CD4-positive, alpha-beta T cell treated with Interleukin-1 beta for 1 hour (primary cell): Measurements from ENCODE around the gene MX2.

Experiments
- DNase-seq, 2 donors: peaks; one replicate each; pipeline ENCODE4 v3.0.0-alpha.2; 2020 to 2022

The MX2 gene

DNA sequence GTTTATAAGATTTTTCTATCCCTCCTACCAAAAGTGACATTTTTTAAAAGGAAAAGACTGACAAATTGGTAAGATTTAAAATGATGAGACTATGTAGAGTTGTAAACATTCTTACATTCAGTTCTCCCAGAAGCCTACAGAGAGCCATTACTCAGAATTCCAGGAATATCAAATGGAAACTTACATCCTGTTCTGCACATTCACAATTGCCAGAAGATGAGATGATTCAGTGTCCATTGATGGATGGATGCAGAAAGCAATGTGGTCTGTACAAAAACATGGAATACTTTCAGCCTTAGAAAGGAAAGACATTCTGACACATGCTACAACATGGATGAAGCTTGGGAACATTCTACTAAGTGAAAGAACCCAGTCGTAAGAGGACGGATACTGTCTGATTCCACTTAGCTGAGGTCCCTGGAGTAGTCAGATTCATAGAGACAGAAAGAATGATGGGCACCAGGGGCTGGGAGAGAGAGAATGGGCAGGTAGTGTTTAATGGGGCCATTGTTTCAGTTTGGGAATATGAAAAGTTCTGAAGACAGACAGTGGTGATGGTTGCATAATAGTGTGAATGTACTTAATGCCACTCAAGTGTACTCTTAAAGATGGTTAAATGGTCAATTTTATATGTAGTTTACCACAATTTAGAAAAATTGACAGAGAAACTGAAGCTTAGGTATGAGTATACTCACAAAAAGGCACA lies 80.8 kb downstream of the MX2 start:
- DNase-seq: no peak

DNA sequence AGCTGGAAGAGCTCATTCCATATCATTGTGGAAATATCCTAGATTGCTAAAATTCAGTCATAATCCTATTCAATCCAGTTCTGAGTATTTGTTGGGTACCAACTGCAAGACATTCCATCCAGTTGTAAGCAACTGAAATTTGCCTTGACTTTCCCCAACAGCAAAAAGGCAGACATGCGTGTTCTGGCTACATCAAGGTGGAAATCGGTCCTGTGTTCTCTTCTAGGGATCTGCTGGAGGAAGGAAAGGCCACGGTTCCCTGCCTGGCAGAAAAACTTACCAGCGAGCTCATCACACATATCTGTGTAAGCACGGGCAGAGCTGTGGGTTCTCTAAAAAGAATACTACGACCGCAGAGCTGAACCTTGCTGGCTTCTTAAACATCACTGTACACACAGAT lies 81.7 kb downstream of the MX2 start:
- DNase-seq: no peak

DNA sequence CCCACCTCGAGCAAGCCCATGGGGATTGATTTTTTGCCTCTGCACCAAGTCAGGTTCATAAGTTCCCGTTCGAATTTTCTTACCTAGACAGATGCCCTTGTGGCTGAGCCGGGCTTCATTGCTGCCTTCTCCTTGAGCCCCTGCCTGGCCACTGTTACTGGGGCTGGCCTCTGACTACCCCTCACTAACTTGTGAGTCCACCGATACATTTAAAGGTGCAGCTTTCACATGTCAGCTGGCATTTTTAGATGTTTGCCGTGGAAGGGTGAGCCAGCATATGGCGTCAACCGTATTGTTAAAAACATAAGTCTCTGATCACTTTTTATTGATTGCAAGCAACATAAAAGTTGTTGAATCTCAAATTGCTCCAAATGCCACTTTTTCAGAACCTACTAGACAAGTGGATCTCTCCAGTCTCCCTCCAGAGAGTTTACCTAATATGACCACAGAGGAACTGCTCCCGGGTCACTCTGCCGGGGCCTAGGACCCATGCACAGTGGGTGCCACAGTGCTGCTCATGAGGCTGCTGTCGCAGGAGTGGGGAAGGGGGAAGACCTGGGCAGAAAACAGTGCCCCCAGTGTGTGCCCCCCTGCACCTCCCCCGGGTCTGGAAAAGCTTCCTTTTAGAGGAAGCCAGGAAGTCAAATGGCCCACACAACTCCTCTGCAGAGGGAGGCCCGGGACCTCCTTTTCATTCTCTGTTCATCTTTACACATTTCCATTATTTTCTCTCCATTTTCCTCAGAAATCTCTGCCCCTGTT lies 83.1 kb downstream of the MX2 start:
- no peak for DNase-seq

DNA sequence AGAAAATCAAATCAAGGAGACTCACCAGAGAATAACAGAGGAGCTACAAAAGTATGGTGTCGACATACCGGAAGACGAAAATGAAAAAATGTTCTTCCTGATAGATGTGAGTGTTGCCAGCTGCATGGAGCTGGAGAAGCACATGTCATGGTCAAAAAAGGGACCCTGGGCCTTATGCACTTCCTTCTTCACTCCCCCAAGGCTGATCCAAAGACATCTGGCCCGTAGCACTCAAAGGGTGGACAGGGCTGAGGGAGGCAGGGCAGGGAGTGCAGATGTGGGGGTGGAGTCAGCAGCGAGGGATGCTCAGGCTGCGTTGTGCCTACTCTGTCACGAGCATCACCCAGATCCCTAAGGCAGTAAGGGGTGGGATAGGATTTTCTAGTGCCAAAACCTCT lies 83.6 kb downstream of the MX2 start:
- no peak for DNase-seq

DNA sequence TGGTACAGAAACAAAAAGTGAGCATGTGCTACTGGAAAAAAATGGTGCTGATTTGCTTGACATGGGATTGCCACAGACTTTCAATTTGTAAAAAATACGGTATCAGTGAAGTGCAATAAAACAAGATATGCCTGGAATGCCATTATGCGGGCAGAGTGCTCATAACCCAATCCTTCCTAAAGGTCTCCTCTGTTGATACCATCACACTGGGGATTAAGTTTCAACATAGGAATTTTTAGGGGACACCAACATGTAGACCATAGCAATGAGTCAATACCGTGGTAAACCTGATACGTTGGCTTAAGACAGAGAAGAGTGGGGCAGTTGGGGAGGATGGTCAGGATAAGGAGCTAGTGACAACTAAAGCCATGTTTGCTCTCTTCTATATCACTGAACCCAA lies 84.8 kb downstream of the MX2 start:
- no peak for DNase-seq

DNA sequence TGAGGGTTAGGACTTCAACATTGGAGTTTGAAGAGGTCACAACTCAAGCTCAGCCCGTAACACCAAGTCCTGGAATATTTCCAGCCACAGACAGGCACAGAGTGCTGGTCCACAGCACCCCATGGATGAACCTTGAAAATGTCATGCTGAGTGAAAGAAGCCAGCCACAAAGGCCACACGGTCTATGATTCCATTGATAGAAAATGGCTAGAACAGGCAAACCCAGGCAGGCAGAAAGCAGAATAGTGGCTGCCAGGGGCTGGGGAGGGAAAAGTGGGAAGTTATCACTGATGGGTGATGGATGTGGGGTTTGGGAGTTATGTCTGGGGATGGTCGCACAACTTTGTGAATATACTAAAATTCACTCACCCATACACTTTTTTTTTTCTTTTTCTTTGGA lies 85.5 kb downstream of the MX2 start:
- DNase-seq: no peak

DNA sequence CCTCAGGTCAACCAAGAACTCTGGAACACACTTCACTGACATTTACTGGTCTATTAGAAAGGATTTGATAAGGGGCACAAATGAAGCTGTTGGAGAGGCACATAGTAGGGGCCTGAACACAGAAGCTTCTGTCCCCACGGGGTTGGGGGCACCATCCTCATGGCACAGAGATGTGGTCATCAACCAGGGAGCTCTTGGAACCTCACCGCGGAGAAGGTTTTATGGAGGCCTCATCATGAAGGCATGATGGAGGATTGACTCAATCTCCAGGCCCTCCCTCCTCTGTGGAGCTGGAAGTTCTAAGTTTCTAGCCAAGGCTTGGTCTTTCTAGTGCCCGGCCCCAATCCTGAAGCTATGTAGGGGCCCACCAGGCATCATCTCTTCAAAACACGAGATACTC lies 87.8 kb downstream of the MX2 start:
- no peak for DNase-seq

DNA sequence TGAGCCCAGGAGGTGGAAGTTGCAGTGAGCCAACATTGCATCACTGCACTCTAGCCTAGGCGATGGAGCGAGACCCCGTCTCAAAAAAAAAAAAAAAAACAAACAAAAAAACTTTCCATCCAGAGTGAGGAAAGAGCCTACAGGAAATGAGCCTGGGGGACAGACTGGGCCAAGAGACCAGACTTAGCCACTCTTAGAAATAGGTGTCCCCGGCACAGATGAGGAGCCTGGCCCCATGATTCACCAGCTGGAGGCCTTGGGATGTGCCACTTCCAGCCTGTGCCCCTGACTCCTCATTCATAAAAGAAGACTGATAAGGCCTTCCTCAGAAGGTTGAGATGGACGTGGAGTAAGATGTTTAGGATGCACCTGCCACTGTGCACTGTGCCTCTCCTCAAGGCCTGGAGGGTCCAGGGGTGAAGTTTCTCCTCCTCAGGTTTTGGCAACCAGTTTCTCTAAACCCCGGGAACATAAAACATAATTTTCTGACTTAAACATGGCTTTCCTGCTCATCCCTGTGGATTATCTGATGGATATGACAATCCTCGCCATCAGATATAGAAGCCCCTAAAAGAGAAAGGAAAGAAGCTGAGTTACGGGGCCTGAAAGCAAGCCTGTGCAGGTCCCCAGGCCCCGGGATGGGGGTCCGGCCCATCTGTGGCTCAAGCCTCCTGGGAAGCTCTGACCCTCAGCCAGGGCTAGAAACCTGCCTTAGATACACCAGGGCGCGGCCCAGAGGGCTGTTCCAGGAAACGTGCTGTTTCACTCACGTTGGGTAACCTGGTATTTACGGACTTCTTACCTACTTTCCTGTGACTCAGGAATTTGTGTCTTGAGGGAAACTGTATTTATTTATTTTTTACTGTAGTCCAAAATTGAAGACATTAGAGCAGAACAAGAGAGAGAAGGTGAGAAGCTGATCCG lies 90.2 kb downstream of the MX2 start:
- no peak for DNase-seq

DNA sequence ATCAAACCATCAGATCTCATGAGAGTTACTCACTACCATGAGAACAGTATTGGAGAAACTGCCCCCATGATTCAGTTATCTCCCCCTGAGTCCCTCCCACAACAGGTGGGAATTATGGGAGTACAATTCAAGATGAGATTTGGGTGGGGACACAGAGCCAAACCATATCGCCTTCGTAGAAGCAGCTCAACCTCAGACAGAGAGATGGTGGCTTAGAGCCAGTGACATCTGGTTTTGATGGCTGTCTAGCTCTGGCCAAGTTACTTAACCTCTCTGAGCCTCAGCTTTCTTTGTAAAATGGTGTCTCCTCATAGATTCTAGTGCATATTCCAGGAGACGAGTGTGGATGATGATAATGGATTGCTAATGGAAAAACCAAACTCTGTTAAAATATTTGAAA lies 91.4 kb downstream of the MX2 start:
- no peak for DNase-seq

DNA sequence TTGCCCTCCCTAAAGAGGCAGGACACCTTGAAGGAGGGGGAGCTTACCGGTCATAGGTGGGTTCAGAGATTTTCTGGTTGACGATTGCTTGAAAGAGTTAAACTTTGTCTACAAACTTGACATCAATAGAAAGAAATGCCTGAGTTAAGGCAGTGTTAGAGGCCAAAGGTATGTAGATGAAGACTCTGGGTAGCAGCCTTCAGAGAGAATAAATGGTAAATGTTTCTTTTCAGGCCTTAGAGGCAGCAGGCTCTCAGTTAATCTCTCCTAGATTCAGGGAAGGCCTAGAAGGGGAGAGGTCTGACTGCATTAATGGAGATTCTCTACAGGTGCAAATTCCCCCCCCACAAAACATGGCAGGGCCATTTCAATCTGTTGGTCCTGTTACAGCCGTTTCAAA lies 91.9 kb downstream of the MX2 start:
- no peak for DNase-seq

DNA sequence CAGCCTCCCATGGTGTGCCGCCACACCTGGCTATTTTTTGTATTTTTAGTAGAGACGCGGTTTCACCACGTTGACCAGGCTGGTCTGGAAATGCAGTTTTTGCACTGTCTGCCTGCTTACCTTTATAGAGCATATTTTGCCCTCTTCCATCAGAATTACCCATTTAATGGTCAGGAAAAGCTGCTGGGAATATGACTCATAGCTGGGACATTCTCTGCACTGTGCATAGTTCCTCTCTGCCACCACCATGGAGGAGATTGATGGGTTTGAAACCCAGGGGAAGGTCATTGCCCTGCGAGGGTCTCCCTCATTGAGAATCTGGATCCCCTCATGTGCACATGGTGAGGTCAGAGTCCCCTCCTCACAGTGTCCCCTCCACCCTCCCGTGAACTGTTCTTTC lies 96.3 kb downstream of the MX2 start:
- no peak for DNase-seq

DNA sequence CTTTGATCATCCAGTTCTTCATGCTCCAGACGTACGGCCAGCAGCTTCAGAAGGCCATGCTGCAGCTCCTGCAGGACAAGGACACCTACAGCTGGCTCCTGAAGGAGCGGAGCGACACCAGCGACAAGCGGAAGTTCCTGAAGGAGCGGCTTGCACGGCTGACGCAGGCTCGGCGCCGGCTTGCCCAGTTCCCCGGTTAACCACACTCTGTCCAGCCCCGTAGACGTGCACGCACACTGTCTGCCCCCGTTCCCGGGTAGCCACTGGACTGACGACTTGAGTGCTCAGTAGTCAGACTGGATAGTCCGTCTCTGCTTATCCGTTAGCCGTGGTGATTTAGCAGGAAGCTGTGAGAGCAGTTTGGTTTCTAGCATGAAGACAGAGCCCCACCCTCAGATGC lies 96.7 kb downstream of the MX2 start:
- no peak for DNase-seq
